GM18520 (cell line): ENCODE results near the gene SLC28A1.
"Not testable (repeated sequence)": the region's sequence is repeated elsewhere in the genome, so short reads cannot be mapped to it uniquely, and the experiment has no call there.

Source experiments
- ATAC-seq: cut with Tn5 transposase; IDR thresholded peaks from one replicate; pipeline ENCODE4 v1.9.1; 2021; ENCODE audit not compliant: unreplicated experiment

Gene SLC28A1

GRCh38 chr15:84883916-84884781 lies at the start of gene SLC28A1:
SLC28A1 (plus strand) TSS chr15:84884662; CDS start chr15:84887761, 3,099 bp downstream.
- ATAC-seq, result no peak

DNA sequence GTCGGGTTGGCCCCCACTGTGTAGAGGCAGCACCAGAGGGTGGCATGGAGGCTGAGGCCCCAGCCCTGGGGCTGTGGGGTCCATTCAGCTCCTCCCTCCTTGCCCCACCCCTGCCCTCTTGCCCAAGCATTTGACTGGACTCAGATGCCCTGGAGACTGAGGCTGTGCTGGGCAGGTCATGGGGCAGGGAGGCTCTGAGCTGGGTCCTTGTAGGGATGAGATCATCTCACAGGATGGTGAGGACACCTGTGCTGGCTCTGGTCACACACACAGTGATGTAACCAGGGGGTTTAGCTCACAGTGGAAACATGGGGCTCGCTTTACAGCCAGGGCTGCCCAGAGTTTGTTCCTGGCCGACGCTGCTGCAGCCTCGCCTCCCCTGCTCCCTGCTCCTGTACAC lies 49.5 kb upstream of the SLC28A1 start:
- no peak for ATAC-seq

DNA sequence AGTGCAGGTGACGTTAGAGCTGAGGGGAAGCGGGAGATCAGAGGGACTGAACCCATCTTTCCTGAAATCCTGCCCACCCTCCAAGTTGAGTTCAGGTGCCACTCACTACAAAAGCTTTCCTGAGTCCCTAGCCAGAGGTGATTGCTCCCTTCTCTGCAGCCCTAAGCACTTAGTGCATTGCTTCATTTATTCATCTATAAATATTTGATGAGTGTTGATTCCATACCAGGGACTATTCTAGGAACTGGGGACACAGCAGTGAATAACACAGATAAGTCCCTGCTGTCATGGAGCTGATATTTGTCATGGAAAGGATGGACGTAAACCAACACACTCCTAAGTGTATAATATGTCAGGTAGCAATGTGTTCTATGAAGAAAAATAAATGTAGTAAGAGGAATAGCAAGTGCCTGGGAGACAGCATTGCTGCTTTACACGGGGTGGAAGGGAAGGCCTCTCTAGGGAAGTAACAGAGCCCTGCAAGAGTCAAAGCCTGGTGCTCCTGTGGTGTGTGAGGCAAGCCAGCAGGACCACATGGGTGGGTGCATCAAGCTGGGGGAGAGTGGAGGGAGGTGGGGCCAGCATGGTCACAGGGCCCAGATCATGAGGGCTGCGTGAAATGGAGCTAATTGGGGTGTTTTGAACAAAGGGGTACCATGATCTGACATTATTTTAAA lies 48.7 kb upstream of the SLC28A1 start:
- ATAC-seq, result no peak

GRCh38 chr15:84836844-84837243 lies 47.6 kb upstream of the SLC28A1 start:
- no peak for ATAC-seq

DNA sequence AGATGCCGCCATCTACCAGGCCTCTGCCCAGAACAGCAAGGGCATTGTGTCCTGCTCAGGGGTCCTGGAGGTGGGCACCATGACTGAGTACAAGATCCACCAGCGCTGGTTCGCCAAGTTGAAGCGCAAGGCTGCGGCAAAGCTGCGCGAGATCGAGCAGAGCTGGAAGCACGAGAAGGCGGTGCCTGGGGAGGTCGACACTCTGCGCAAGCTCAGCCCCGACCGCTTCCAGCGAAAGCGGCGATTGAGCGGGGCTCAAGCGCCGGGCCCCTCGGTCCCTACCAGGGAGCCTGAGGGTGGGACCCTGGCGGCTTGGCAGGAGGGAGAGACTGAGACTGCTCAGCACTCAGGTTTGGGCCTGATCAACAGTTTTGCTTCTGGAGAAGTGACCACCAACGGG lies 44.7 kb upstream of the SLC28A1 start:
- ATAC-seq, result no peak

- no peak for ATAC-seq
These were observed 44.2 kb upstream of the SLC28A1 start for GRCh38 chr15:84840255-84840654.

- no peak for ATAC-seq
These were observed 43.6 kb upstream of the SLC28A1 start for GRCh38 chr15:84840741-84841429.

- ATAC-seq, result no peak
These were observed 41.7 kb upstream of the SLC28A1 start for GRCh38 chr15:84842781-84843180.

- no peak for ATAC-seq
These were observed 39.5 kb upstream of the SLC28A1 start for GRCh38 chr15:84844964-84845363.

- ATAC-seq, result not testable (repeated sequence)
These were observed 38.8 kb upstream of the SLC28A1 start for GRCh38 chr15:84845631-84846030.

DNA sequence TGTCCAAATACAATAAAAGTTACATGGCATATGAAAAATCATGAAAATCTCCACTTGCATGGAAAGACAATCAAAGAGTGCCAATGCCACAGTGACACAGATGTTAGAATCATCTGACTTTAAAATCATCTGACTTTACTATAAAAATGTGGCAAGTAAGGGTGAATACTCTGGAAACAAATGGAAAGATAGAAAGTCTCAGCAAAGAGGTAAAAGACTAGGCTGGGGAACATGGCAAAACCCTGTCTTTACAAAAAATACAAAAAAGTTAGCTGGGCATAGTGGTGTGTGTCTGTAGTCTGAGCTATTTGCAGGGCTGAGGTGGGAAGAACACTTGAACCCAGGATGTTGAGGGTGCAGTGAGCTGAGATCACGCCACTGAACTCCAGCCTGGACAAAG lies 38.2 kb upstream of the SLC28A1 start:
- no peak for ATAC-seq

- no peak for ATAC-seq
These were observed 37.1 kb upstream of the SLC28A1 start for GRCh38 chr15:84847382-84847781.

GRCh38 chr15:84852212-84852611 lies 32.2 kb upstream of the SLC28A1 start:
- no peak for ATAC-seq

- ATAC-seq, result no peak
These were observed 29.3 kb upstream of the SLC28A1 start for GRCh38 chr15:84855136-84855535.

DNA sequence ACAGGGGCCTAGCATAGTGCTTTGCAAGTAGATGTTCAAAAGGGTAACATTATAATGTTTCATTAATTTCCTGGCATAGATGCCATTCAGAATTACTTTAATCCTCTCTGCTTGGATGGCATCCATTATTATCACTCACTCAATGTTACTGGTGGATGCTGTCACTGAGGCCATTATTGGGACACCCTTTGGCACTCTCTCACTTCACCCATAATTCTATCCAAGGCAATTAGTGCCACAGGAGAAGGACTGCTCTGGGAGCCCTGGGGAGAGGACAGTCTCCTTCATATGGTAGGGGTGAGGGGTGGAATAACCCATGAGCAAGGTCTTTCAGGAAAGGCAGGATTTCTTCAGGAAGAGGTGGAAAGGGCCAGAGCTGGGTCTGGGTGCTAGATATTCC lies 28.7 kb upstream of the SLC28A1 start:
- no peak for ATAC-seq

DNA sequence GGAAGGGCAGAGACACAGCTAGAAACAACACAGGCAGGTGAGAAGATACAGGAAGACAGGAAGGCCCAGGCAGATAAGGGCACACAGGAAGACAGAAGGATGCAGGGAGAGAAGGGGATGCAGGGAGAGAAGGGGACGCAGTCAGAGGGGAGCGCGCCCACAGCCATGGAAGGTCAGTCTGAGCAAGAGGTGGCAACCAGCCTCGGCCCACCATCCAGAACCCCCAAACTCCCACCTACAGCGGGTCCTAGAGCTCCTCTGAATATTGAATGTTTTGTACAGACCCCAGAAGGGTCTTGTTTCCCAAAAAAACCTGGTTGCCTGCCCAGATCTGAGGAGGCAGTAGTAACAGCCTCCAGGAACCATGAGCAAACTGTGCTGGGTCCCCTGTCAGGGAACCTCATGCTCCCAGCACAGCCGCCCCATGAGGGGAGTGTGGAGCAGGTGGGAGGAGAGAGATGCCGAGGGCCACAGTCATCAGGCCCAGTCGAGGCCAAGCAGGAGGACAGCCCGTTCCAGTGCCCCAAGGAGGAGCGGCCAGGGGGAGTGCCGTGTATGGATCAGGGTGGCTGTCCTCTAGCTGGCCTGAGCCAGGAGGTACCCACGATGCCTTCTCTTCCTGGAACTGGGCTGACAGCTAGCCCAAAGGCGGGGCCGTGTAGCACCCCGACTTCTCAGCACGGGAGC lies 27.6 kb upstream of the SLC28A1 start:
- ATAC-seq, result no peak

GRCh38 chr15:84857418-84858004 lies 27.0 kb upstream of the SLC28A1 start:
- ATAC-seq, result no peak

DNA sequence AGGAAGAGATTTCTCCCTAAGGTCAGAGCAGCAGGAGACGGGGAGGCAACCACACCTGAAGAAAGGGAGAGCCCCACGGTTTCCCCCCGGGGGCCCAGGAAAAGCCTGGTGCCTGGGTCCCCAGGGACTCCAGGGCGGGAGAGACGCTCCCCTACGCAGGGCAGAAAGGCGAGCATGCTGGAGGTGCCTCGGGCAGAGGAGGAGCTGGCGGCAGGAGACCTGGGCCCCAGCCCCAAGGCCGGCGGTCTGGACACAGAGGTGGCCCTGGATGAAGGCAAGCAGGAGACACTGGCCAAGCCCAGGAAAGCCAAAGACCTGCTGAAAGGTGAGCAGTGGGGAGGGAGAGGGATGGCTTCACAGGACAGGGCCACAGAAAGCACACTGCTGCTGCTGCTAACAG lies 26.2 kb upstream of the SLC28A1 start:
- no peak for ATAC-seq

GRCh38 chr15:84859144-84859543 lies 25.3 kb upstream of the SLC28A1 start:
- ATAC-seq, result no peak

DNA sequence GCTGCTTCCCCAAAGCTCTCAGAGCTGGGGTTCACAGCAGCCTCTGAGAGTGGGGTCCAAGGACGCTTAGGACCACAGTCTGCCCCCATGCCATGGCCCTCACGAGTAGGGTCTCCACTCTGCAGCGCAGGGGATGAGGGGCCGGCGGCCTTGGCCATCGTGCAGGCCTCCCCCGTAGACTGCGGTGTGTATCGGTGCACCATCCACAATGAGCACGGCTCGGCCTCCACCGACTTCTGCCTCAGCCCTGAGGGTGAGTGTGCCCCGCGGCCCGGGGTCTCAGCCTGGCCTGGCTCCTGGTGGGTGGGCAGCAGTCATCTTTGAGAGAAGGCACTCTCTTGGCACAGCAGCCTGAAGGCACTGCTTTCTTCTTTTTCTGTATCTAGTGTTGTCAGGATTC lies 24.8 kb upstream of the SLC28A1 start:
- ATAC-seq, result no peak

DNA sequence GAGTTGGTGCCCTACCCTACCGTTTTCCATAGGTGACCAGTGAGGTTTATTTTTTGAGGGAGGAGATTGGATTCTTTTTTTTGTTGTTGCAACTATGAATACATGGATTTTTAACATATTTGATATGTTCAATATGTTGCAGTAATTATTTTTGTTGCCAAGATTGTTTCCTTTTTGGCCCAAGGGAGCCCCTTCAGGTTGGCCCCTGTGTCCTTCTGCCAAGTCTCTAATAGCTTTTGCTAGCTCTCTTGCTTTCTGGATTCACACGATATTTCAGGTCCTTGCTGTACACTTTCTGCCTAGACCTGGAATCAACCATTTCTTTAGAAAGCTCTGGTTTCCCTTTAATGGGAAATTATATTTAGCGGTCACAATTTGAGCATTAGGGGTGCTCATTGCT lies 22.7 kb upstream of the SLC28A1 start:
- no peak for ATAC-seq
